ENCODE results near the gene OPA3.
A peak's percentile ranks its signal among the peaks of the same experiment; 100 is the strongest.

The OPA3 gene

DNA sequence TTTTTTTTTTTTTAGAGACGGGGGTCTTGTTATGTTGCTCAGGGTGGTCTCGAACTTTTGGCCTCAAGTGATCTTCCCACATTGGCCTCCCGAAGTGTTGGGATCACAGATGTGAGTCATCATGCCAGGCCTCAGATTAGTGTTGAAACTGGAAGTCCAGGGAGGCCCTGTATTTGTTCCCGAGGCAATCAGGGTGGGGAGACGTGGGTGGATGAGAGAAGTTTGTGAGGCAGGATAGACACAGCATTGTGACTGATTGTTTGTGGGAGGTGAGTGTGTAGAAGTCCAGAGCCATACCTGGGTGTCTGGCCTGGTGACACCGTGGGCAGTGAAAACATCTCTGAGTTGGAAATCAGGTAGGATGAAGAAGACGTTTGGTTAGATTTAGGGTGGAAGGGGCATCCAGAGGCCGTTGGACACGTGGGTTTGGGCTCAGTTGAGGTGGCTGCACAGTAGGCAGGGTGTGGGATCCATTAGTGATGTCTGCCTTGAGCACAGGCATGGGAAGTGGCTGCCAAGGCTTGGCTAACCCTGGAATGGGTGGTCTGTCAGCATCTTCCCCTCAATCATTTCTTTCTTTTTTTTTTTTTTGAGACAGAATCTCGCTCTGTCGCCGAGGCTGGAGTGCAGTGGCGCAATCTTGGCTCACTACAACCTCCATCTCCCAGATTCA is 100.2 kb downstream of the OPA3 start:
- TF ChIP-seq ZFX (IDR thresholded peaks at IDR 0.05; ENCODE audit: borderline replicate concordance): no peak
- TF ChIP-seq, protein P1, sequence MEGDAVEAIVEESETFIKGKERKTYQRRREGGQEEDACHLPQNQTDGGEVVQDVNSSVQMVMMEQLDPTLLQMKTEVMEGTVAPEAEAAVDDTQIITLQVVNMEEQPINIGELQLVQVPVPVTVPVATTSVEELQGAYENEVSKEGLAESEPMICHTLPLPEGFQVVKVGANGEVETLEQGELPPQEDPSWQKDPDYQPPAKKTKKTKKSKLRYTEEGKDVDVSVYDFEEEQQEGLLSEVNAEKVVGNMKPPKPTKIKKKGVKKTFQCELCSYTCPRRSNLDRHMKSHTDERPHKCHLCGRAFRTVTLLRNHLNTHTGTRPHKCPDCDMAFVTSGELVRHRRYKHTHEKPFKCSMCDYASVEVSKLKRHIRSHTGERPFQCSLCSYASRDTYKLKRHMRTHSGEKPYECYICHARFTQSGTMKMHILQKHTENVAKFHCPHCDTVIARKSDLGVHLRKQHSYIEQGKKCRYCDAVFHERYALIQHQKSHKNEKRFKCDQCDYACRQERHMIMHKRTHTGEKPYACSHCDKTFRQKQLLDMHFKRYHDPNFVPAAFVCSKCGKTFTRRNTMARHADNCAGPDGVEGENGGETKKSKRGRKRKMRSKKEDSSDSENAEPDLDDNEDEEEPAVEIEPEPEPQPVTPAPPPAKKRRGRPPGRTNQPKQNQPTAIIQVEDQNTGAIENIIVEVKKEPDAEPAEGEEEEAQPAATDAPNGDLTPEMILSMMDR (IDR thresholded peaks at IDR 0.05): no peak
- H3K27ac ChIP-seq: no peak overlapping the region

DNA sequence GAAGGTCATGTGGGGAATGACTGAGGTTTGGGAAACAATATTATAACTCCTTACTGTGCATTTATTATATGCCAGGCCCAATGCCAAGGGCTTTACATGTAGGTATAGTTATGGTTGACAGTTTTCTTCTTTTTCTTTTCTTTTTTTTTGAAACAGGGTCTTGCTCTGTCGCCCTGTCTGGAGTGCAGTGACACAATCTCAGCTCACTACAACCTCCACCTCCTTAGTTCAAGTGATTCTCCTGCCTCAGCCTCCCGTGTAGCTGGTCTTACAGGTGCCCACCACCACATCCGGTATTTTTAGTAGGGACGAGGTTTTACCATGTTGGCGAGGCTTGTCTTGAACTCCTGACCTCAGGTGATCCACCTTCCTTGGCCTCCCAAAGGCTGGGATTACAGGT is 101.6 kb downstream of the OPA3 start:
- H3K27ac ChIP-seq: no peak overlapping the region
- TF ChIP-seq ZFX (IDR thresholded peaks at IDR 0.05; ENCODE audit: borderline replicate concordance): no peak
- TF ChIP-seq, protein P1 (IDR thresholded peaks at IDR 0.05): no peak

DNA sequence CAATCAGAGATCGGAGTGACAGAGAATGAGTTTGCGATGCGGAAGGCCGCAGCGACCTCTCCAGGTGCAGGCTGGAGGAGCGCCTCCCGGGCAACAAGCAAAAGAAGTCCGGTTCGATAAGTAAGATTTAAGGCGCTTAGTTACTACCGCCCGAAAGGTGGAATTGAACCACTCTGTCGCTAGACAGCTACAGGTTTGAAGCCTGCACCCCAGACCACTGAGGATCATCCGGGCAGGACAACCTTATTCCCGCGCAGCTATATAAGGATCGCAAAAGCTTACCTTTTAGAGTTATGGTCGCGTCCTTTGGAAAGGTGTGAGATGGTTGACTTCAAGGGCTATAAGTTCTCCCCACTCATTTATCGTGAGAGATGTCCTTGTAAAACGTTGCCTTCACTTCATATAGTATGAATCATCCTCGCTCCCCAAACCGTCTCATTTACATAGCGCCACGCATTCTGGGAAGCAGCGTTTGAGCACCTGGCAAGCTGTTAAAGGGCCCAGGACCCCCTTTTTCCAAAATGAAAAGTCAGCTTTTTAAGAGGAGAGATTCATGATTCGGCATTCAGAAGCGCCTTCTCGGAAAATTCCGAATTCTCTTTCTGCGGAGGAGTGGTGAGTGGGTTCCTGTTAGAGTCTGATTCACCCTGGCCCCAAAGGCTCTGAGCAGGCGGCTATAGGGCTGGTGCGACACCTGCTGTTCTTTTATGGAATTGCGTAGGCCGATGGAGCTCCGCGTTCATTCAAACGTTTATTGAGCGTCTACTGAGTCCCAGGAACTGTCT is 106.0 kb downstream of the OPA3 start:
- TF ChIP-seq, protein P1 (IDR thresholded peaks at IDR 0.05): peak; percentile 91
- no peak for TF ChIP-seq ZFX (IDR thresholded peaks at IDR 0.05; ENCODE audit: borderline replicate concordance)
- peak overlapping the region; percentile 89 for H3K27ac ChIP-seq

DNA sequence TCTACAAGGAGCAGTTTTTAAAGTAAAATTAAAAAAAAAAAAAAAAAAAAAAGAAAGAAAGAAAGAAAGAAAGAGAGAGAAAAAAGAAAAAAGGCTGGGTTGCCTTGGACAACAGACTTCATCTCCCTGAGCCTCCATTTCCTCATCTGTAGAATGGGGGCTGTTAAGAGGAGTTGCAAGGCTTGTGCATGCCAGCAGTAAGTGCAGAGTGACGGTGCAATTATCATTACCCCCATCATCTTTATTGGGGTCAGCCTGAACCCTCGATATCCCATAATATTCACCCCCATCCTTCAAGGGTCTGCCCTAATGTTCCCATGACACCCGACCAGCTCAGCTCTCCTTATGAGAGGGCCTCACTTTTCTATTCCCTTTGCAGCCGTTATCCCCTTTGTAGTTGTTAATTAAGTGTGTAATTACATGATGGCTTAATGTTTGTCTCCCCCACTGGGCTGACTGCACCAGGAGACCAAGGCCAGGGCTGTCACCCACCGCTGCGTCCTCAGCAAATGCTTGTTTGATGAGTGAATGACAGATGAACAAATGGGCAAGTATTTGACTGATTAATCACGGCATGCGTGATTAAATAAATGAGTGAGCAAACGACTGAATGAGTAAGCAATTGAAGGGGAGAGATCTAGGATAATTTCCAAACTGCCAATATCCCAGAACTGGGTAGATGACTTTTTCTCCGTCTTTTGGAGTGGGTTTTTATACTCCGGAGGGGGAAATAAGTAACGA is 106.7 kb downstream of the OPA3 start:
- H3K27ac ChIP-seq: peak overlapping the region; percentile 89
- TF ChIP-seq, protein P1 (IDR thresholded peaks at IDR 0.05): no peak
- TF ChIP-seq ZFX (IDR thresholded peaks at IDR 0.05; ENCODE audit: borderline replicate concordance): no peak

All from 22Rv1 (cell line).